Globus pallidus (tissue), 1 donor: ENCODE measurements around the gene RUBCNL.

Experiments used
- DNase-seq: peaks from one replicate; pipeline ENCODE4 v3.0.0-alpha.2; 2015; ENCODE audit warnings: low spot score

RUBCNL gene

GRCh38 chr13:46340631-46341111 lies 46.4 kb downstream of the RUBCNL start:
- no peak for DNase-seq

GRCh38 chr13:46340011-46340410 lies 47.0 kb downstream of the RUBCNL start:
- DNase-seq, result no peak

GRCh38 chr13:46339035-46339666 lies 47.9 kb downstream of the RUBCNL start:
- DNase-seq, result peak; percentile 39

GRCh38 chr13:46337700-46338099 lies 49.4 kb downstream of the RUBCNL start:
- no peak for DNase-seq

DNA sequence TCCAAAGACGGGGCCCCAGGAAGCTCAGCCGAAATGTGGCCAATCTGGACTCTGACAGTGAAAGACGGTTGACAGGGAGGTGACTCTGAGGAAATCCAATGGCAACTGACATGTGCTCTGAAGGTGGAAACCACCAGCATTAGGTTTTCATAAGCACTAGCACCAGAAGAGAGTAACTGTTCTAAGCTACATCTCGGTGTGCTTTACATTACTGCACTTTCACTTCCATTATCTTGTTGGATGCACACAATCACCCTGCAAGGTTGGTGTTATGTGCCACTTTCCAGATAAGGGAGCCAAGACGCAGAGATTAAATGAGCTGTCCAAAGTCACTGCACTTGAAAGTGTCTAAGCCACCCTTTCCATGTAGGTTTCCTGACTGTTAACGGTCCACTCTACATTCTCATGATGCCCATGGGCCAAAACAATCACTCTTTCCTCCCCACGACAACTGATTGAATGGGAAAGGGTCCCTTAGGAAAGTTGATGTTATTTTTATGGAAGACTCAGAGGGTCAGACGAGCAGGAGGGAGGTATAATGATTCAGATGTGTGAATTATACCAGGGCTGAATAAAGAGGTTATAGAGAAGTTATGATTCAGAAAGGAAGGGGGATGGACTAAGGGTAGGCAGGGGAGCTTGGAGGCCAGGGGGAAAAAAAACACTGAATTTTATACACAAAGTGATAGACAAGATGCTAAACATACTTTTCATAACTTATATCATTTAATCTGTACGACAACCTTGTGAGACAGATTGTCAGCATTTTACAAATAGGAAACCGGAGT lies 52.8 kb downstream of the RUBCNL start:
- DNase-seq, result no peak

DNA sequence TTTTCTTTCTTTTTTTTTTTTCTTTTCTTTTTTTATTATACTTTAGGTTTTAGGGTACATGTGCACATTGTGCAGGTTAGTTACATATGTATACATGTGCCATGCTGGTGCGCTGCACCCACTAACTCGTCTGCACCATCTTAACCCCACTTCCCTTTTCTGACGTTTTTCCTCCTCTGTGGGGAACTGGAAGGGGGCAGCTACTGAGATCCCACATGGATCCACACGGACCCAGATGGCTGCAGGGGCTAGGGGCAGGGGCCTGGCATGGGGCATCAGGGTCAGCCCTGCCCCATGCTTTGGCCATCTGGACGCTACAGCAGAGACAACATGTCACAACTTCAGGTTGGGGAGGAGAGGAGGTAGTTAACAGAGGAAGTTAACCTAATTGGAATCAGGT lies 54.3 kb downstream of the RUBCNL start:
- DNase-seq, result no peak

DNA sequence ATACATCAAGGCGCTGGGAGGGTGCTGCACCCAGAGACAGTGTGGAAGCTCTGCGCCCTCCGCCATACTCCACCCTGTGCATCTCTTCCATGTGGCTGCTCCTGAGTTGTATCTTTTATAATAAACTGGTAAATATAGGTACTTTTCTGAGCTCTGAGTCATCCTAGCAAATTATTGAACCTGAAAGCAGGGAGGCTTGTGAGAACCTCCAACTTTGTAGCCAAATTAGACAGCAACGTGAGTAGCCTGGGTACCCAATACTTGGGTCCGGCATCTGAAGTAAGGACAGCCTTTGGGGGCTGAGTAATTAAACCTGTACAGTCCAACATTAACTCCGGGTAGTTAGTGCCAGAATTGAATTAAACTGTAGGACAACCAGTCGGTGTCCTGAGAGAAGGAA lies 57.4 kb downstream of the RUBCNL start:
- no peak for DNase-seq

DNA sequence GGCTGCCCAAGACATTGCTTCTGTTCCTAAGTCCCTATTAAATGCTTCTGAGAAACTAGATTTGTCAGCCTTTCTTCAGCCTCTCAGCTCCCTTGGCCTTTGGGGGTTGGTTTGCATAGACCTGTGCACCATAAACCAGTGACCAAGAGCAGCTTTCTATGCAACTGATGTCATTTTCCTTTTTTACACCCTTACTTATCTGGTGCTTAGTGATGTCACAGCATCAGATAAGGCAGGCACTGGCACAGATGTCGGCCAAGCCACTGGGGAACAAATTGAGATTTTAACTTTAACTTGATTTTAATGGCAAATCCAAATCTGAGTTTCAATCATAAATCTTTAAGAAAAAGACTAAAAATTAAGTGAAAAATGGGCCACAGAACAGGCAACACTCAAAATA lies 59.8 kb downstream of the RUBCNL start:
- DNase-seq, result no peak

DNA sequence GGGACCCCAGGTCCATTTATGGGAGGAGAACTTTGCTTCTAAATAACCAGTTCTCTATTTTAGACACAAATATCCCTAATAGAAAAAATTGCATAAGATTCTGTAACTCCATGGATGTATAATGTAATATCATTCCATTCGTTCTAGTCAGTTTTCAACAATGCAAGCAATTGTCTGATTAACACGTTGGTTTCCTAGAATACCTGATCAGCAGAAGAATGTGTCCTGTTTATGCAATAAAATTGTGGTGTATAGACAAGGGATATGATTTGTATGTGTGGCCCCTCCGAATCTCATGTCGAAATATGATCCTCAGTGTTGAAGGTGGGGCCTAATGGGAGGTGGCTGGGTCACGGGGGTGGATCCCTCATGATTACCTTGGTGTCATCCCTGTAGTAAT lies 62.1 kb downstream of the RUBCNL start:
- no peak for DNase-seq

DNA sequence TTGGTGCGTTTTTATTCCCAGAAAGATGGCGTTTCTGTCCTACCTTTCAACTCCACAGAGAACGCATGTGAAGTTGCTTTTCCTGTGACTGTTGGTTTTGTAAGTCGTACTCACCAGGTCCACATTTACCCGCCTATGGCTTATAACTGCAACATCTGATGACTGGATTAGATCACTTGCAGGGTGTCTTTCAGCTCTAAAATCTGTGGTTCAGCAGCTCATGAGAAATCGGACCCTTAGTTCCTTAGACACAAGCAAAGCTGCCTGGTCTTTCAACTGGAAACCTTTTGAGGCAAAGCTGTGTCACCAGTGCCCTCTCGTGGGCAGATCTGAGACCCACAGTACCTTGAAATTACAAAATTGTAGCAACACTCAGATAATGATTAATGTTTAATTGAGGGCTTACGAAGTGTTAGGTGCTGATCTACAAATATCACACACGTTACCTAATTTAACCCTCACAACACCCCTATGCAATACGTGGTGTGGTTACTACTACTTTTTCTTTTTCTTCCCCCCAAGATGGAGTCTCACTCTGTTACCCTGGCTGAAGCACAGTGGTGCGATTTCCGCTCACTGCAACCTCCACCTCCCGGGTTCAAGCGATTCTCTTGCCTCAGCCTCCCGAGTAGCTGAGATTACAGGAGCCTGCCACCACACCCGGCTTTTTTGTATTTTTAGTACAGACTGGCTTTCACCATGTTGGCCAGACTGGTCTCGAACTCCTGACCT lies 65.4 kb downstream of the RUBCNL start:
- DNase-seq, result peak; percentile 49

DNA sequence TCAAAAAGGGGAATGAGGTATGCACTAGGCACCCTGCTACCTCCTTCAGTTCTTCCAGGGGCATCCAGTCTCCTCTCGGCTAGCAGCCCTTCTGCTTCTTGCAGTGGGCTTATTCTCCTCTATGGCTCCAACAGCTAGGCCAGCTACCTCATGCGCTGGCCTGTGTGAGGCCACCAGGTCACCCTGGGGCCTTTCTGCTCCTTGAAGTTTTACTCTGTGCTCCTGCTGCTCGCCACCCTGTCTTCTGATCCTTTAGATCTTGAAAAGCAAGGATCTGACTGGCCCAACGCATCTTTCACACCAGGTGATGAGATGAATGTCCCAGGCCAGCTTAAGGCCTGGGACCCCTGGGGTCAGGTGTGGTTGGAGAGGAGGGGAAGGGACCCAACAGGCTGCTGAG lies 66.2 kb downstream of the RUBCNL start:
- DNase-seq, result no peak

DNA sequence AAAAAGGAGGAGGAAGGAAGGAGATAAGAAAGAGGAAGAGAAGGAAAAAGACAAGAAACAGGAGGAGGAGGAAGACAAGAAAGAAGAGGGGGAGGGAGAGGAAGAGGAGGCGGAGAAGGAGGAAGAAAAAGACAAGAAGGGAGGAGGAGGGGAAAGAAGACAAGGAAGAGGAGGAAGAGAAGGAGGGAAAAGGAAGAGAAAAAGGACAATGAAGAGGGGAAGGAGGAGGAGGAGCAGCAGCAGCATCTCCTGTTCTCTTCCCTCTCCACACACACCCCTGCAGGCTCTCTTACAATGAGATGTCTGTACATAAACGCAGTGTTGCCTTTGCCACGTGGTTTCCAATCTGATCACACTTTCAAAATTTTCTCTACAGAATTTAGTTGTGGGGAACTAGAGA lies 66.6 kb downstream of the RUBCNL start:
- DNase-seq, result no peak

DNA sequence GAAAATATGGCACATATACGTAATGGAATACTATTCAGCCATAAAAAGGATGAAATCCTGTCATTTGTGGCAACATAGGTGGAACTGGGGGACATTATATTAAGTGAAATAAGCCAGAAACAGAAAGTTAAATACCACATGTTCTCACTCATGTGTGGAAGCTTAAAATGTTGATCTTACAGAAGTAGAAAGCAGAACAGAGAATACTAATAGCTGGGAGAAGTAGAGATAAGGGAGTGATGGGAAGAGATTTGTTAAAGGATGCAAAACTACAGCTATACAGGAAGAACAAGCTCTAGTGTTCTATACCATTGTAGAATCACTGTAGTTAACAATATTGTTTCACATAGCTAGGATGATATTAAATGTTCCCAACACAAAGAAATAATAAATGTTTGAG lies 68.1 kb downstream of the RUBCNL start:
- no peak for DNase-seq

GRCh38 chr13:46317120-46317519 lies 69.9 kb downstream of the RUBCNL start:
- no peak for DNase-seq

- no peak for DNase-seq
These were observed 71.5 kb downstream of the RUBCNL start for GRCh38 chr13:46315491-46316075.

GRCh38 chr13:46315036-46315435 lies 72.0 kb downstream of the RUBCNL start:
- DNase-seq, result no peak

GRCh38 chr13:46314587-46314986 lies 72.5 kb downstream of the RUBCNL start:
- DNase-seq, result no peak

- DNase-seq, result no peak
These were observed 73.4 kb downstream of the RUBCNL start for GRCh38 chr13:46313432-46314257.

- DNase-seq, result no peak
These were observed 74.0 kb downstream of the RUBCNL start for GRCh38 chr13:46313024-46313423.

DNA sequence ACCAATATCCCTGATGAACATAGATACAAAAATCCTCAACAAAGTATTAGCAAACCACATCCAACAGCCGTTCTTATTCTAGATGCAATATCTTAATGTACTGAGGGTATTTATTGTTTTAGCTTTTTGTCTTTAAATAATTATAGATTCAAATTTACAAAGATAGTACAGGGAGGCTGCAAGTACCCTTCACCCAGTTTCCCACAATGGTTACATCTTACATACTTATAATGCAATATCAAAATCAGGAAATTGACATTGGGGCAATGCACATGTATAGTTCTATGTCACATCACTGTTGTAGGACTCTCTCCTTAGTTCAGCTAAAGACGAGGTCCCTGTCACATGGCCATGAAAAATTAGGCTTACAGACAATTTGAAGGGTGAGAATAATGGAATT lies 75.8 kb downstream of the RUBCNL start:
- no peak for DNase-seq

GRCh38 chr13:46310066-46310465 lies 77.0 kb downstream of the RUBCNL start:
- no peak for DNase-seq

DNA sequence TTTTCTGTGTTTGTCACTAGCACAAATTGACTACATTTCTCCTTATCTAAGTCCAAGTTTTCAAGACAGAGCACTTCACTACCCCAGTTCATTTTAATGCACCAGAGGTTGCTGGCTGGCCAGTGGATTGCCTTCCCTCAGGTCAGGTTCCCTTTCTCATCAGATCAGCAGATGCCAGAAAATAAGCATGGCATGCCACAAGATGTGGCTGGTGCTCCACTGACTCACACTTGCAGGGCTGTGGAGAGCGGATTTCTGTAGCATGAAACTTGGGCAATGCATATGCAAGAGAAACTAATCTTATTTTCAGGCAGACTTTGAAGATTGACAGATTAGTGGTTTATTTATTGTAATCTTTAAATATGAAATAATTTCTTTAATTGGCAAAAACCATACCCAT lies 79.5 kb downstream of the RUBCNL start:
- DNase-seq, result no peak
